22Rv1 (cell line): Measurements from ENCODE around the gene ARL15.

ENCODE experiments used
- ZFX ChIP-seq: fragments of 450-650 bp; IDR thresholded peaks from 2 replicates; pipeline ENCODE4 v1.6.1; 2017; ENCODE audit warnings: antibody characterized with exemption, borderline replicate concordance
- TF ChIP-seq, protein P1 (sequence below): fragments of 450-650 bp; IDR thresholded peaks from 2 replicates; pipeline ENCODE4 v1.5.1; 2017; ENCODE audit warnings: mild to moderate bottlenecking

DNA sequence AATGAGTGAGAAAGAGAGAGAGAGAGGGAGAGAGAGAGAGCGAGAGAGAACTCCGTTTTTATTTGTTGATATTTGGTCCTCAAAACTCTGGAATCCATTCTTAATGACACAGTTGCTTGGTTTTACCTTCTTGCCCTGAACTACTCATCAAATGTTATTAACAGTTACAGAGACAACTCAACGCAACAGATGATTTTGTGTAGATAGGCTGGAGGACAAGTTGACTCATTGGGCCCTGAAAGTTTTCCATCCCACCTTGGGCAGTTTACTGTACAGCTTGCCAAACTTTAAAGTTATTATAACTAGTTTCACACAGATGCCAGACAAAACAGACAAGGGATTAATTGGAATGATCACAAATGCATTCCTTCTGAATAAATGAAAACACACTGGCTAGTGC is 339.9 kb downstream of the ARL15 start:
- TF ChIP-seq, protein P1, sequence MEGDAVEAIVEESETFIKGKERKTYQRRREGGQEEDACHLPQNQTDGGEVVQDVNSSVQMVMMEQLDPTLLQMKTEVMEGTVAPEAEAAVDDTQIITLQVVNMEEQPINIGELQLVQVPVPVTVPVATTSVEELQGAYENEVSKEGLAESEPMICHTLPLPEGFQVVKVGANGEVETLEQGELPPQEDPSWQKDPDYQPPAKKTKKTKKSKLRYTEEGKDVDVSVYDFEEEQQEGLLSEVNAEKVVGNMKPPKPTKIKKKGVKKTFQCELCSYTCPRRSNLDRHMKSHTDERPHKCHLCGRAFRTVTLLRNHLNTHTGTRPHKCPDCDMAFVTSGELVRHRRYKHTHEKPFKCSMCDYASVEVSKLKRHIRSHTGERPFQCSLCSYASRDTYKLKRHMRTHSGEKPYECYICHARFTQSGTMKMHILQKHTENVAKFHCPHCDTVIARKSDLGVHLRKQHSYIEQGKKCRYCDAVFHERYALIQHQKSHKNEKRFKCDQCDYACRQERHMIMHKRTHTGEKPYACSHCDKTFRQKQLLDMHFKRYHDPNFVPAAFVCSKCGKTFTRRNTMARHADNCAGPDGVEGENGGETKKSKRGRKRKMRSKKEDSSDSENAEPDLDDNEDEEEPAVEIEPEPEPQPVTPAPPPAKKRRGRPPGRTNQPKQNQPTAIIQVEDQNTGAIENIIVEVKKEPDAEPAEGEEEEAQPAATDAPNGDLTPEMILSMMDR: no peak
- TF ChIP-seq ZFX: no peak
